Measurements from ENCODE around the gene DDHD1.
"Not testable (repeated sequence)": the region's sequence is repeated elsewhere in the genome, so short reads cannot be mapped to it uniquely, and the experiment has no call there.

Gene DDHD1

GRCh38 chr14:53152887-53153701, at the start of gene DDHD1:
Gene DDHD1, minus strand, starts transcription at chr14:53153323. Its CDS starts 225 bp downstream, at chr14:53153098.
- peak; percentile 86 to 89 for DNase-seq

GRCh38 chr14:53195949-53196348, 42.8 kb upstream of the DDHD1 start:
- DNase-seq, result no peak

GRCh38 chr14:53193193-53193592, 40.1 kb upstream of the DDHD1 start:
- DNase-seq, result no peak

- no peak for DNase-seq
These were observed 39.1 kb upstream of the DDHD1 start for GRCh38 chr14:53192052-53192760.

GRCh38 chr14:53190938-53191337, 37.8 kb upstream of the DDHD1 start:
- peak; percentile 72 to 78 for DNase-seq

- DNase-seq, result no peak
These were observed 34.9 kb upstream of the DDHD1 start for GRCh38 chr14:53187921-53188463.

- no peak for DNase-seq
These were observed 33.4 kb upstream of the DDHD1 start for GRCh38 chr14:53186532-53186931.

GRCh38 chr14:53183611-53184010, 30.5 kb upstream of the DDHD1 start:
- no peak for DNase-seq

- DNase-seq, result no peak
These were observed 29.9 kb upstream of the DDHD1 start for GRCh38 chr14:53183056-53183455.

GRCh38 chr14:53181463-53182081, 28.4 kb upstream of the DDHD1 start:
- peak; percentile 25 to 35 for DNase-seq

GRCh38 chr14:53180272-53181221, 27.4 kb upstream of the DDHD1 start:
- peak; percentile 41 to 43 for DNase-seq

GRCh38 chr14:53179486-53180005, 26.4 kb upstream of the DDHD1 start:
- not testable (repeated sequence) for DNase-seq

- DNase-seq, result no peak
These were observed 22.3 kb upstream of the DDHD1 start for GRCh38 chr14:53175375-53175774.

GRCh38 chr14:53174918-53175317, 21.8 kb upstream of the DDHD1 start:
- no peak for DNase-seq

- DNase-seq, result no peak
These were observed 15.7 kb upstream of the DDHD1 start for GRCh38 chr14:53168786-53169185.

GRCh38 chr14:53167602-53168328, 14.6 kb upstream of the DDHD1 start:
- DNase-seq, result no peak

GRCh38 chr14:53161758-53162435, 8.8 kb upstream of the DDHD1 start:
- no peak for DNase-seq

GRCh38 chr14:53156238-53156637, 3.1 kb upstream of the DDHD1 start:
- no peak for DNase-seq

GRCh38 chr14:53153702-53154112, 584 bp upstream of the DDHD1 start:
- DNase-seq, result no peak

- peak; percentile 80 to 81 for DNase-seq
These were observed 788 bp downstream of the DDHD1 start for GRCh38 chr14:53152184-53152886.
